Fibroblast of lung (primary cell): ENCODE data around the gene TBX21. TPM values are rescaled to one million over a fixed set of nuclear protein-coding genes. Genes with fewer than 3 reads are reported as not detected.

ENCODE experiments used
- DNase-seq, 2 donors: peaks; one replicate each; pipeline versions ENCODE4 v3.0.0 to v3.0.0-alpha.2; 2010; ENCODE audit warnings: low read depth in 2 of 2
- H2AFZ ChIP-seq: 2 replicates; pipeline ENCODE4 v1.5.1; 2012; ENCODE audit warnings: low read length, control low read depth, inconsistent platforms
- H3K27ac ChIP-seq: 2 replicates; pipeline ENCODE4 v1.5.1; 2011; ENCODE audit warnings: low read length, control low read depth; ENCODE audit not compliant: insufficient read depth
- H3K27me3 ChIP-seq: 2 replicates; pipeline ENCODE4 v1.5.1; 2011; ENCODE audit warnings: mild to moderate bottlenecking, low read length; ENCODE audit not compliant: control insufficient read depth, insufficient read depth
- H3K36me3 ChIP-seq: 2 replicates; pipeline ENCODE4 v1.5.1; 2011; ENCODE audit warnings: low read length; ENCODE audit not compliant: control insufficient read depth, insufficient read depth
- H3K4me1 ChIP-seq: 2 replicates; pipeline ENCODE4 v1.5.1; 2011; ENCODE audit warnings: low read length; ENCODE audit not compliant: control insufficient read depth, insufficient read depth; ENCODE audit errors: extremely low read depth
- H3K4me2 ChIP-seq: 2 replicates; pipeline ENCODE4 v1.5.1; 2011; ENCODE audit warnings: low read length, control low read depth; ENCODE audit not compliant: insufficient read depth; ENCODE audit errors: extremely low read depth
- H3K4me3 ChIP-seq, 4 experiments: fragments of 200-600 bp in 1 of 4; sonication (generic) in 1 of 4; replicated peaks in 1 of 4; 2 replicates each; pipeline ENCODE4 v1.5.1; 2011 to 2016; ENCODE audit warnings: low read length in 4 of 4, low read depth in 3 of 4, mild to moderate bottlenecking in 3 of 4, control low read depth in 2 of 4, inconsistent platforms in 1 of 4, mixed read lengths in 1 of 4; ENCODE audit not compliant: insufficient read depth in 1 of 4; ENCODE audit errors: control extremely low read depth in 1 of 4
- H3K79me2 ChIP-seq: 2 replicates; pipeline ENCODE4 v1.5.1; 2012; ENCODE audit warnings: mild to moderate bottlenecking, low read length, inconsistent platforms; ENCODE audit not compliant: control insufficient read depth, insufficient read depth
- H3K9ac ChIP-seq: 2 replicates; pipeline ENCODE4 v1.5.1; 2011; ENCODE audit warnings: mild to moderate bottlenecking, low read length, control low read depth; ENCODE audit not compliant: insufficient read depth
- H3K9me3 ChIP-seq: 2 replicates; pipeline ENCODE4 v1.5.1; 2012; ENCODE audit warnings: low read depth, low read length; ENCODE audit not compliant: control insufficient read depth, insufficient read depth
- H4K20me1 ChIP-seq: 2 replicates; pipeline ENCODE4 v1.5.1; 2011; ENCODE audit warnings: low read length; ENCODE audit not compliant: control insufficient read depth, insufficient read depth; ENCODE audit errors: extremely low read depth
- EZH2 ChIP-seq: IDR thresholded peaks from 2 replicates; pipeline ENCODE4 v1.5.1; 2012; ENCODE audit warnings: low read length, control low read depth, mild to moderate bottlenecking; ENCODE audit errors: missing control alignments
- polyA plus RNA-seq, 2 donors: library from polyadenylated mRNA; depleted of rRNA in 1 of 2; stranded (reverse) in 1 of 2; unstranded in 1 of 2; fragments of >200 nt; gene quantifications; 2 replicates each; pipeline ENCODE4 v1.2.1, GENCODE V29; 2011 to 2012; ENCODE audit warnings: missing spikeins in 1 of 2
- total RNA-seq: library from RNA; depleted of rRNA; stranded (reverse); fragments of >200 nt; gene quantifications from 2 replicates; pipeline ENCODE4 v1.2.1, GENCODE V29; 2014
- TF ChIP-seq, protein P1 (sequence below), 2 donors: IDR thresholded peaks in 1 of 2; conservative IDR thresholded peaks in 1 of 2; 1 replicate in 1 of 2; 2 replicates in 1 of 2; pipeline ENCODE4 v1.5.1; 2011 to 2012; ENCODE audit warnings: low read length in 2 of 2, control low read depth in 1 of 2, inconsistent platforms in 1 of 2, low read depth in 1 of 2, mild to moderate bottlenecking in 1 of 2

TBX21 gene
- total and polyA plus RNA-seq, 2 donors (not counting 1 experiment from before 2014, with no cell fraction given), result not detected

DNA sequence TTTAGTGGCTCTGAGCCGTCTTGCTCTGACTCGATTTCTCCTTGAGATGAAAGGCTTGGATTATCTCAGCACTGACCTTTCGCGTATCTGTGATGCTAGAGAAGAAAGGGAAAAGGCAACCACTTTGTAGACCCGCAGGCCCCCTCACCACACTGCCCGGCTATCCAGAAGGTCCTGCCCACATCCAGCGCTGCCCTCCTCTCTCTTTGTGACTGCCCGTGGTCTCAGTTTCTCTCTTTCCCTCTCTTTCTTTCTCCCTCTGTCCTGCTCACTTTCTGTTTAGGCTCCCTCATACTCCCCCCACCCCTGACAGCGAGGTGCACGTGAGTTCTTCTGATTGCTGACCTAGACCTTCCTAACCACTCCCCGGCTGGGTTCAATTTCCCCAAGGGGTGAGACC, 12.8 kb upstream of the TBX21 start:
- H3K27ac ChIP-seq, result no peak overlapping the region
- H3K9ac ChIP-seq, result no peak overlapping the region
- no peak overlapping the region for H2AFZ ChIP-seq
- H3K9me3 ChIP-seq, result no peaks in the 10 kb centered on the region
- TF ChIP-seq, protein P1, sequence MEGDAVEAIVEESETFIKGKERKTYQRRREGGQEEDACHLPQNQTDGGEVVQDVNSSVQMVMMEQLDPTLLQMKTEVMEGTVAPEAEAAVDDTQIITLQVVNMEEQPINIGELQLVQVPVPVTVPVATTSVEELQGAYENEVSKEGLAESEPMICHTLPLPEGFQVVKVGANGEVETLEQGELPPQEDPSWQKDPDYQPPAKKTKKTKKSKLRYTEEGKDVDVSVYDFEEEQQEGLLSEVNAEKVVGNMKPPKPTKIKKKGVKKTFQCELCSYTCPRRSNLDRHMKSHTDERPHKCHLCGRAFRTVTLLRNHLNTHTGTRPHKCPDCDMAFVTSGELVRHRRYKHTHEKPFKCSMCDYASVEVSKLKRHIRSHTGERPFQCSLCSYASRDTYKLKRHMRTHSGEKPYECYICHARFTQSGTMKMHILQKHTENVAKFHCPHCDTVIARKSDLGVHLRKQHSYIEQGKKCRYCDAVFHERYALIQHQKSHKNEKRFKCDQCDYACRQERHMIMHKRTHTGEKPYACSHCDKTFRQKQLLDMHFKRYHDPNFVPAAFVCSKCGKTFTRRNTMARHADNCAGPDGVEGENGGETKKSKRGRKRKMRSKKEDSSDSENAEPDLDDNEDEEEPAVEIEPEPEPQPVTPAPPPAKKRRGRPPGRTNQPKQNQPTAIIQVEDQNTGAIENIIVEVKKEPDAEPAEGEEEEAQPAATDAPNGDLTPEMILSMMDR (conservative IDR thresholded peaks at IDR 0.05 in 1 of 2, IDR thresholded peaks at IDR 0.05 in 1 of 2; ENCODE audit: low read depth in 1 of 2, low read length in 2 of 2), result no peak
- no peak for TF ChIP-seq EZH2
- H3K4me3 ChIP-seq, result no peak overlapping the region
- H4K20me1 ChIP-seq, result no peaks in the 10 kb centered on the region
- no peak for DNase-seq
- H3K36me3 ChIP-seq, result no peaks in the 10 kb centered on the region
- H3K4me2 ChIP-seq, result no peak overlapping the region
- H3K4me1 ChIP-seq, result peaks cover 23% of the 10 kb centered on the region
- H3K27me3 ChIP-seq, result peaks cover 49% of the 10 kb centered on the region
- no peaks in the 10 kb centered on the region for H3K79me2 ChIP-seq

DNA sequence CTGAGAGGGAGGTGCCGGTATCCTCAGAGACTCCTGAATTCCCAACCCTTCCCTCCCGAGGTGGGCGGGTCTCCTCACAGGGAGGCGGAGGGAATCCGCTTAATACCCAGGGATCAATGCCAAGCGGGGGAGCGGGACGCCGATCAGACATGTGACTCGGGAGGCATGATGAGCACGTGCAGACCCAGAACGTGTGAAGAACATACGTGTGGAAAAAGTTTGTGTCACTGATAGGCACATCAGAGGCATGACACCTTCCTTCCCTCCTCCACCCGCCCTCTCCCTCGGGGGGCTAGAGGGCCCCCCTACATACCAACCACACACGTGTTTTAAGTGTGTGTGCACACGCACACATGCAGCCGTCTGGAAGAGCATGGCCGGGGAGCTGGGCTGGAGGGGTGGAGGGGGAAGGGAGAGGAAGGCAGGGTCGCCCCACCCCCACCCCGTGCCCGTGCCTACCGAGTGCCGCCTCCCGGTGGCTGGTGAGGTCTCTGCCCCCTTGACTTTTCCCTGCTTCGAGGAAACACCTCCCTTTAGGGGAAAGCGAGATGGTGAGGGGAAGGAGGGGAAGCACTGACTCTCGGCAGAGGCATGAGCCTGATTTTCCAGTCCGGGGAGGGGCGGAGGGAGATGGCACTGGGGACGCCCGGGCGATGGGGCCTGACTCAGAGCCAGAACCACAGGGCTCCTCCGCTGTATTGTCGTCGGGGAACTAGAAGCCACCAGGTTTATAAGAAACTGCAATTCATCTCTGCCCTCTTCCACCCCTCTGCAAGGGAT, 12.1 kb upstream of the TBX21 start:
- peak in 1 of 2 donors; percentile 33 for DNase-seq
- no peaks in the 10 kb centered on the region for H3K36me3 ChIP-seq
- TF ChIP-seq EZH2, result no peak
- TF ChIP-seq, protein P1 (conservative IDR thresholded peaks at IDR 0.05 in 1 of 2, IDR thresholded peaks at IDR 0.05 in 1 of 2; ENCODE audit: low read depth in 1 of 2, low read length in 2 of 2), result no peak

DNA sequence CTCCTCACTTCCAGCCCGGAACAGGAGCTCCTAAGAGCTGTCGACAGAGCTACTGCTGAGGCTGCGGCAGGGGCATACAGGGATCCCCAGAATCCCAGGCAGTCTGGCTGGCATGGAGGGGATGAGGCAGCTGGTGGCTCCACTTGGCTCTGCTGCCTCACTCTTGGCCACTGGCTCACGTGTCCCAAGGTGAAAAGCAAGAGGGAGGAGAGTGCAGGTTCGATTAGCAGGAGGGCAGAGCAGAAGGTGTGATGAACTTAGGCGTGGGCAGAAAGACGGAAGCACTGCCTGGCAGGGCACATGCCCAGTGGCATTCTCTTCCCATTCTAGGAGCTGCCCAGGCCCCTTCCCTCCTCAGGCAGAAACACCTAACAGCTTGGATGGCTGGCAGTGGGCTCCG, 11.3 kb upstream of the TBX21 start:
- H3K4me2 ChIP-seq, result no peak overlapping the region
- peaks cover 47% of the 10 kb centered on the region for H3K27me3 ChIP-seq
- no peaks in the 10 kb centered on the region for H4K20me1 ChIP-seq

More for the DNA sequence above, 12.1 kb upstream of the TBX21 start:
- H3K9ac ChIP-seq, result no peak overlapping the region
- no peak overlapping the region for H3K4me3 ChIP-seq
- H3K27ac ChIP-seq, result no peak overlapping the region
- peaks cover 46% of the 10 kb centered on the region for H3K27me3 ChIP-seq
- no peaks in the 10 kb centered on the region for H3K9me3 ChIP-seq
- no peak overlapping the region for H2AFZ ChIP-seq
- no peak overlapping the region for H3K4me2 ChIP-seq
- H3K4me1 ChIP-seq, result peaks cover 23% of the 10 kb centered on the region
- no peaks in the 10 kb centered on the region for H3K79me2 ChIP-seq
- no peaks in the 10 kb centered on the region for H4K20me1 ChIP-seq

More for the DNA sequence above, 11.3 kb upstream of the TBX21 start:
- Histone ChIP-seq H3K79me2 (no peaks in the 10 kb centered on the region), H3K36me3 (no peaks in the 10 kb centered on the region), H3K4me1 (peaks cover 23% of the 10 kb centered on the region), H3K4me3 (no peak overlapping the region), H3K27ac (no peak overlapping the region), H2AFZ (no peak overlapping the region), H3K9me3 (no peaks in the 10 kb centered on the region), H3K9ac (no peak overlapping the region)
- no peak for DNase-seq
- TF ChIP-seq, protein P1 (conservative IDR thresholded peaks at IDR 0.05 in 1 of 2, IDR thresholded peaks at IDR 0.05 in 1 of 2; ENCODE audit: low read depth in 1 of 2, low read length in 2 of 2), result no peak
- TF ChIP-seq EZH2, result no peak
